HG03575 (cell line): ENCODE measurements around the gene ANKRD28.
"Not testable (repeated sequence)": the region's sequence is repeated elsewhere in the genome, so short reads cannot be mapped to it uniquely, and the experiment has no call there.

Source experiments
- ATAC-seq: cut with Tn5 transposase; IDR thresholded peaks from one replicate; pipeline ENCODE4 v1.9.1; 2021; ENCODE audit not compliant: unreplicated experiment, insufficient number of reproducible peaks, low FRiP score; ENCODE audit errors: extremely low read depth

Gene ANKRD28

GRCh38 chr3:15744176-15744575, 53.6 kb downstream of the ANKRD28 start:
- no peak for ATAC-seq

- no peak for ATAC-seq
Observed at GRCh38 chr3:15743587-15744009, 54.2 kb downstream of the ANKRD28 start.

GRCh38 chr3:15742236-15742635, 55.5 kb downstream of the ANKRD28 start:
- not testable (repeated sequence) for ATAC-seq

- not testable (repeated sequence) for ATAC-seq
Observed at GRCh38 chr3:15738616-15739005, 59.2 kb downstream of the ANKRD28 start.

- no peak for ATAC-seq
Observed at GRCh38 chr3:15731024-15731423, 66.8 kb downstream of the ANKRD28 start.

- ATAC-seq: no peak
Observed at GRCh38 chr3:15728766-15729165, 69.0 kb downstream of the ANKRD28 start.

- no peak for ATAC-seq
Observed at GRCh38 chr3:15726881-15727280, 70.9 kb downstream of the ANKRD28 start.

- no peak for ATAC-seq
Observed at GRCh38 chr3:15726043-15726442, 71.7 kb downstream of the ANKRD28 start.

- no peak for ATAC-seq
Observed at GRCh38 chr3:15724446-15724845, 73.3 kb downstream of the ANKRD28 start.

- ATAC-seq: no peak
Observed at GRCh38 chr3:15723624-15723884, 74.2 kb downstream of the ANKRD28 start.

GRCh38 chr3:15722877-15723623, 74.7 kb downstream of the ANKRD28 start:
- ATAC-seq: no peak

- ATAC-seq: no peak
Observed at GRCh38 chr3:15716178-15716577, 81.6 kb downstream of the ANKRD28 start.

- no peak for ATAC-seq
Observed at GRCh38 chr3:15714448-15714847, 83.3 kb downstream of the ANKRD28 start.

- no peak for ATAC-seq
Observed at GRCh38 chr3:15713364-15713763, 84.4 kb downstream of the ANKRD28 start.

GRCh38 chr3:15711281-15711680, 86.5 kb downstream of the ANKRD28 start:
- no peak for ATAC-seq

GRCh38 chr3:15708882-15709677, 88.7 kb downstream of the ANKRD28 start:
- no peak for ATAC-seq

- ATAC-seq: no peak
Observed at GRCh38 chr3:15707779-15708178, 90.0 kb downstream of the ANKRD28 start.

GRCh38 chr3:15703346-15703745, 94.4 kb downstream of the ANKRD28 start:
- no peak for ATAC-seq

- no peak for ATAC-seq
Observed at GRCh38 chr3:15694628-15695027, 103.2 kb downstream of the ANKRD28 start.

GRCh38 chr3:15693355-15693754, 104.4 kb downstream of the ANKRD28 start:
- ATAC-seq: no peak

- ATAC-seq: no peak
Observed at GRCh38 chr3:15690748-15691147, 107.0 kb downstream of the ANKRD28 start.
